ENCODE results near the gene CYP2D6. TPM values are rescaled to one million over a fixed set of nuclear protein-coding genes. Genes with fewer than 3 reads are reported as not detected.
A peak's percentile ranks its signal among the peaks of the same experiment; 100 is the strongest.

Gene CYP2D6
- total RNA-seq, 1 donor: not detected

GRCh38 chr22:42101199-42101598 lies 29.4 kb downstream of the CYP2D6 start:
- H3K4me3 ChIP-seq (ENCODE audit: low read depth, low read length): no peak overlapping the region
- DNase-seq (ENCODE audit: low read depth): no peak
- TF ChIP-seq CTCF (IDR thresholded peaks at IDR 0.05; ENCODE audit: insufficient read depth, low read length): no peak

- TF ChIP-seq CTCF (IDR thresholded peaks at IDR 0.05; ENCODE audit: insufficient read depth, low read length): no peak
- no peak for DNase-seq (ENCODE audit: low read depth)
- peak overlapping the region; percentile 77 for H3K4me3 ChIP-seq (ENCODE audit: low read depth, low read length)
Observed at GRCh38 chr22:42091455-42091782, 39.2 kb downstream of the CYP2D6 start.

GRCh38 chr22:42090596-42091454 lies 39.8 kb downstream of the CYP2D6 start, which contains the start of gene NDUFA6:
TSS of gene NDUFA6 (minus strand) at chr22:42090772. CDS start at chr22:42090744, 28 bp downstream.
- TF ChIP-seq CTCF (IDR thresholded peaks at IDR 0.05; ENCODE audit: insufficient read depth, low read length): peak; percentile 42

GRCh38 chr22:42086051-42086450 lies 44.6 kb downstream of the CYP2D6 start:
- H3K4me3 ChIP-seq (ENCODE audit: low read depth, low read length): no peak overlapping the region
- no peak for TF ChIP-seq CTCF (IDR thresholded peaks at IDR 0.05; ENCODE audit: insufficient read depth, low read length)
- no peak for DNase-seq (ENCODE audit: low read depth)

More at GRCh38 chr22:42090596-42091454, 39.8 kb downstream of the CYP2D6 start, which contains the start of gene NDUFA6:
- peak; percentile 98 for DNase-seq (ENCODE audit: low read depth)
- peak within 1 kb of the TSS; percentile 97 for H3K4me3 ChIP-seq (ENCODE audit: low read depth, low read length)

- no peak for TF ChIP-seq CTCF (IDR thresholded peaks at IDR 0.05; ENCODE audit: insufficient read depth, low read length)
- DNase-seq (ENCODE audit: low read depth): no peak
Observed at GRCh38 chr22:42084874-42085273, 45.7 kb downstream of the CYP2D6 start.

DNA sequence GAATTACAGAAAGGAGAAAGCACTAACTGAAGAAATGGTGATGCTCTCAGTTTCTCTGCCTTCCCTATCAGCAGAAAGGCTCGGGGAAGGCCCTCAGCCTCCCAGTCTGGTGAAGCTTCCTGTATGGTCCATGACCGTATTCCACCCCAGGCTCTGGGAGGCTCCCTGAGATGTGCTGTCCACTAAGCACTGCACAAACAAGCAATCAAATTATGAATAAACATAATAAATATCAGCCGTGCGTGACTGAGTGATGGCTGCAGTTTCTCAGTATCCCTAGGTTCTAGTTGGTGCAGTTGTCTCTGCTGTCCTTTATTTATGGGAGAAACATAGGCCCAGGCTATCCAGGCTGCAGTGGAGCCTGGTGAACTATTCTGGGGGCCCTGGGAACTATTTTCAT lies 47.5 kb downstream of the CYP2D6 start:
- no peak for TF ChIP-seq CTCF (IDR thresholded peaks at IDR 0.05; ENCODE audit: insufficient read depth, low read length)

More at GRCh38 chr22:42084874-42085273, 45.7 kb downstream of the CYP2D6 start:
- no peak overlapping the region for H3K4me3 ChIP-seq (ENCODE audit: low read depth, low read length)

More for the DNA sequence above, 47.5 kb downstream of the CYP2D6 start:
- no peak overlapping the region for H3K4me3 ChIP-seq (ENCODE audit: low read depth, low read length)
- DNase-seq (ENCODE audit: low read depth): no peak

Data from fibroblast of the aortic adventitia (primary cell).